M059J (cell line): Measurements from ENCODE around the gene TSKU. TPM values are rescaled to one million over a fixed set of nuclear protein-coding genes. Genes with fewer than 3 reads are reported as not detected.
A peak's percentile ranks its signal among the peaks of the same experiment; 100 is the strongest.

Source experiments
- DNase-seq: peaks from one replicate; pipeline ENCODE4 v3.0.0-alpha.2; 2012; ENCODE audit warnings: low read depth
- total RNA-seq: library from RNA; depleted of rRNA; stranded (reverse); fragments of >200 nt; shearing (Covaris generic); gene quantifications from 2 replicates; pipeline ENCODE4 v1.2.3, GENCODE V29; 2014; rRNA removed

TSKU gene, protein sequence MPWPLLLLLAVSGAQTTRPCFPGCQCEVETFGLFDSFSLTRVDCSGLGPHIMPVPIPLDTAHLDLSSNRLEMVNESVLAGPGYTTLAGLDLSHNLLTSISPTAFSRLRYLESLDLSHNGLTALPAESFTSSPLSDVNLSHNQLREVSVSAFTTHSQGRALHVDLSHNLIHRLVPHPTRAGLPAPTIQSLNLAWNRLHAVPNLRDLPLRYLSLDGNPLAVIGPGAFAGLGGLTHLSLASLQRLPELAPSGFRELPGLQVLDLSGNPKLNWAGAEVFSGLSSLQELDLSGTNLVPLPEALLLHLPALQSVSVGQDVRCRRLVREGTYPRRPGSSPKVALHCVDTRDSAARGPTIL
- 22.2 and 27.0 TPM in 2 replicates for total RNA-seq

DNA sequence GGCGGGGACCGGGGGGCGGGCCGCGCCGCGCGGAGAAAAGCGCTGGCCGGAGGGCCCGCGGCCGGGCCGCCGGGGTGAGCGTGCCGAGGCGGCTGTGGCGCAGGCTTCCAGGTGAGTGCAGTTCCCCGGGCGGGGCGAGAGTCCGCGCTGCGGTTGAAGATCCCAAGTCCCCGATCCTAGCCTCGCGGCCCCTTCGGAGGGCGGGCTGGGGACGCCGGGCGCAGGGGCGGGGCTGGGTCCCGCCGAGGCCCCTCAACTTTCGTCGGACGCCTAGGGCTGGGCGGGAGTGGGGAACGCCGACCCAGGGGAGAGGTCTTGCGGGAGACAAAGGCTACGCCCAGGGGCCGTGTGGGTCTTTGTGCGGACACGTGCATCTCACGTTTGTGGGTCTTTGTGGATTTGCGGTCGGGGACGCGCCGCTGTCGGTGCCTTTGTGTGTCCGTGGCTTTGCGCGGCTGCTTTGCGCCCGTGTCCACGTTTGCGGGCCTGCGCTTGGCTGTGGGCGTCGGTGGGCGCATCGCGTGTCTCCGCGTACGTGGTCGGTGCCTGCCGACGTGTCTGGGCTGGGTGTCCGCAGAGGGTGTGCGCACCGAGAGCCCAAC is at the start of gene TSKU:
TSS of gene TSKU (plus strand) at position 63 of the 602 bp plus-strand sequence. CDS start 12,261 bp downstream, outside the sequence.
- no peak for DNase-seq

GRCh38 chr11:76733906-76734305 is 49.2 kb upstream of the TSKU start:
- DNase-seq, result peak; percentile 80

DNA sequence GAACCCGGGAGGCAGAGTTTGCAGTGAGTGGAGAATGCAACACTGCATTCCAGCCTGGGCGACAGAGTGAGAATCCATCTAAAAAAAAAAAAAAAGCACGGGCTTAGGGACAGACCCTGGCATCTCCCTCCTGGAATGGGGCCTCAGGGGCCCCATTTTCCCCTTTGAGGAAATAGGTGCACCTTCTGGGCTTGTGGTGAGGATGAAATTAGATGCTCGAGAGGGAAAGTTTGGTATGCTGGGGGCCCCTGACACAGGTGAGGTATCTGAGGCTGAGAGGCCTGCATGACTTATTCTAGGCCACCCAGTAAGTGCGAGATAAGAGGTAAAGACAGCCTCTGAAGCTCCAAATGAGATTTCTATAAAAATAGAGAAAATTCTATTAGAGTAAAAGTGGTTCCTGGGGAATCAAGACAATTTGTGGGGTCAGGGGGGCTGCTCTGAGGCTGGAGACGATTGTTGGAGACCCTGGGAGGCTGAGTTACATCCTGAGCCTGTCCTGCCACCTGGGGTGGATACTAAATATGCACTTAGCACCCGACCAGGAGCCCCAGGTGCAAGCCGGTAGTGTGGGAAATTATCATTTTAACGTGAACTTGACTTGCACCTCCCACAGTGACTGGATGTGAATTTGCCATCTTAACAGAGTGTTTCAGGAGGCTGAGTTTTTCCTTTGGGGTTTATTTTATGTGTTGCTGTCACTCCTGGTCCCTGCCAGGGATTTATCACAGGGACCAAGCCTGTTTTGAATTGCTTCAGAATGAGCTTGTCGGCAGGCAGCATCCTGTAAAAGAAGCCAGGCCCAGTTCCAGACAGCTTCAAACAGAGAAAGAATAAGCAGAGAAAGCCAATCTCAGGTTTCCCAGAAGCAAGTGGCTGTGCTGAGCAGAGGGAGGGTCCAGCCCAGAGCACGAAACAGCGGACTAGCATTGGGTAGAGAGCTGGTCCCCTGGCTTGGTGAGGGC is 48.4 kb upstream of the TSKU start:
- DNase-seq, result no peak

GRCh38 chr11:76735841-76736240 is 47.3 kb upstream of the TSKU start:
- DNase-seq, result no peak

DNA sequence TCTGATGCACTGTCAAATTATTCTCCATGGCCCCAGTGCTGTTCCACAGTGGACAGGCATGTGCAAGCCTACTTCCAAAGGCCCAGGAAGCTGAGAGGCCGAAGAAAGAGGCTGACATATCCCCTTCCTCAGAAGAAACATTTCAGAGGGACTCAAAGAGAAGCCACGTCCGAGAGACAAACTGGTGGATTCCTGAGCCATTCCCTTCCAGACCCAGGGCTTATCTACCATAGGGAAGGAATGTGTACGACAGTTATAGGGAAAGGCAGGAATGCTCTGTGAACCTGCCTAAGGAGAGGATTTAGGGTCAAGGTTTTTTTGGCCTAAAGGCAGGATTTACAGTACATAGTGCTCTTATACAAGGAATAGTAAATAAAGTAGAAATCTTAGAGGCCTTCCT is 46.9 kb upstream of the TSKU start:
- no peak for DNase-seq

DNA sequence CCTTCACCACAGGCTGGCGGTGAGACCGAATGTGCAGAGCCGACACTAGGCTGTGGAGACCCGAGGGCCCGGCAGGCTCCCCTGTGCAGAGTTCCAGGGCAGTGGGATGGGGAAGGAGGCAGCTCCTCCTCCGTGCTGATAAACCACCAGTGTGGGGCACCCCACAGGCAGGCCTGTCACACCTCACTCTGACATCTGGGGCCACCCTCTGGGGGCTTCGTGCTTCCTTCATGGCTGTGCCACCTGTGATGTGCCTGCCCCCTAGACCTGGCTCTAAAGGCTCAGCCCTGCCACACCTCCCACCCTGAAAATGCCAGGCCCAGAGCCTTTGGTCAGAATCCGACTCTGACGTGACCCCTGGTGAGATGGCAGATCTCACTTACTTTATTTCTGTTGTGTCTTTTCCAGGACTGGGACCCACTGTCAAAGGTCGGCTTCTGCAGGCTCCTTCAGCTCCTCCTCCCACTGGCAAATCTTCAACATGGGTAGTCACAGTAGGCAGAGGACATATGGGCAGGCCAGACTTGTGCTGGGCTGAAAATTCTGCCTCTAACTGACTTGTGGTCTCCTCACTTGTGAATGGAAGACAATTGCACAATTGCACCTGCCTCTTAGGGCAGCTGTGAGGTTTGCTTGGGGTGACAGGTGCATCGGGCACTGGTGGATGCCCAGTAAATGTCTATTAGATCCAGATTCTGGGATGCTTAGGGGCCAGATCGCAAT is 46.2 kb upstream of the TSKU start:
- DNase-seq, result no peak

DNA sequence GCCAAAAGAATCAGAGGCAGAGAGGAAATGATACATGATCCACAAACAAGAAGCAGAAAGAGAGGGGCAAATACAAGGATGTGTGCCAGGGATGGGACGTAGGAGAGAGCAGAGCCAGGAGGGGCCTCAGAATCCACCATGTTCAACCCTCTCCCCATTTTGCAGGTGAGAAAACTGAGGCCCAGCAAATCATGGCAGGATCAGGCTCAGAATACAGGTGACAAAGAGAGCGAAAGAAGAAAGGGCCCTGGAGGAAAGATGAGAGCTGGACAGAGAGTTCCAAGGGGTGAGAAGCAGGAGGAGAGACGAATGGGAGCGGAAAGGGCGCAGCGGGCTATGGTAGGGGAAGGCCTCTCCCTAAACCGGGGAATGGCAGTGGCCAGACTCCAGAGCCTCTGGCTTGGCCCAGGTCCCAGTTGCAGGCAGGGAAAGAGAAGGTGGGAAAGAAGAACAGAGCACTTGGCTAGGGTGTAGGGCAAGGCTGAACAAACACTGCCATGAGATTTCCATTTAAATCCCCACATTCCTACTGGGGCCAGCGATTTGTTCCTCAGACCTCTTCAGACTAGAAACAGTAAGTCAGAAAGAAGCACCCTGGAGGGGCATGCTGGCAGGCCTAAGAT is 44.4 kb upstream of the TSKU start:
- no peak for DNase-seq

DNA sequence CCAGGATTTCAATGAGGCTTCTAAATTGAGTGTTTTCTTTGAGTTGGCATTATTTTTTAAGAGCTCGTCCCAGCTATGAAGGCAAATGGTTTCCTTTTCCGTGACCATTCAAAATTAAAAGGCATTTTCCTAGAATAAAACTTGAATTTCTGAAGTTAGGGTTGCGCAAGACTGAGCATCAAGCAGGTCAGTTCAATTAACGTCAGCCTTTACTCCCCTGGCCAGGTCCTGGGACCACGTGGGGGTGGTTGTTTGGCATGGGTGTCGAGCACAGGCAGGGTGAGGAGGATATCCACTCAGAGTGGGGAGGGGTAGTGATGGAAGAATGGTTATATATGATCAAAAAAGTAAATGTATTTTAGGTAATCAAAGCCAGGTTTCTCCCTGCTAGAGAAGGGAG is 43.4 kb upstream of the TSKU start:
- no peak for DNase-seq

DNA sequence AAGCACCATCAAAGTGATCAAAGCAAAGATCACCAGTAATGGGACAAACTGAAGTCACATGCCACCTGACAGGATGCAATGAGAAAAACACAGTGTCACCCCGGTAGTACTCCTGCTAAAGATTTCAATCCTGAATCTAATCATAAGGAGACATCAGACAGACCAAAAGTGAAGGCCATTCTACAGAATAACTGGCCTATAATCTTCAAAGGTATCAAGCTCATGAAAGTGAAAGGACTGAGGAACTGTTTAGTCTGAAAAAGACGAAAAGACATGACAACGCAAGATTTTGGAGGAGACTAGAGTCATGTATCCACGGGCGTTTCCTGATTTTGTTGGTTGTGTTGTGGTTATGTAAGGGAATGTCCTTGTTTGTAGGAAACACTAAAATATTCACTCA is 42.4 kb upstream of the TSKU start:
- DNase-seq, result no peak

GRCh38 chr11:76742902-76743301 is 40.3 kb upstream of the TSKU start:
- no peak for DNase-seq

DNA sequence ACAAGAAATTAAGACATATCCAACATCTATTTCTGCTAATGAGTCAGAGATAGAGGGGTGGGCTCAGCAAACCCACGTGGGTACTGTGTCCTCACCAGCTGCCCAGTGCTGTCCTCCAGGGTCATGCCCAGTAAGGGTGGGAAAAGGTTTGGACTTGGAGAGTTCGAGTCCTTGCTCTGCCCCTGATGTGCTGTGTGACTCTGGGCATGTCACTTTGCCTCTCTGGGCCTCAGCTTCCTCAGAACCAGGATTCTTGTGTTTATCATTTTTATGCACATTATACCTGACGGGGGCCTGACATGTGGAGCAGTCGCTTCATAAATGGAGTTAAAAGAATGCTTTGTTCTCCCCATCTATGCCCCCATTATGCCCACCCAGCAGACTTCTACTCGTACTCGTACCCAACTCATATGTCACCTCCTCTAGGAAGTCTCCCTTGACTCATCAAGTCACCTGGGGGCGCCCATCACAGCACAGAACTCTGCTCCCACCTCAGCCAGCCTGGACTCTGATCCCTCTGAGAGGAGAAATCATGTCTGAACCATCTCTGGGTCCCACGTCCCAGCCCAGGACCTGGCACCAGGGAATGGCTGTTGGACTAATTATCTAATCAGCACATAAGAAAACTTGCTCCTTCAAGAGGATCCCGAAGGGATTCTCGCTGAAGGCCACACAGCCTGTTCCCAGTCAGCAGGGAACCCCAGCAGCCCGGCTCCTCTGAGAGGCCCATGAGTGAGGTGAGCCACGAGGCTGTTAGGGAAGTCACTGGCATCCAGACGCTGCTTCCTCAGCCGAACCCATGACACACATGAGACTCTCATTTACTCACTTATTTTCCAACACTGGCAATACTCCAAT is 38.7 kb upstream of the TSKU start:
- no peak for DNase-seq

GRCh38 chr11:76745044-76745376 is 38.1 kb upstream of the TSKU start:
- no peak for DNase-seq

- DNase-seq, result no peak
These were observed 37.5 kb upstream of the TSKU start for GRCh38 chr11:76745561-76746207.

GRCh38 chr11:76747153-76747914 is 35.8 kb upstream of the TSKU start:
- DNase-seq, result no peak

GRCh38 chr11:76747915-76748860 is 35.0 kb upstream of the TSKU start:
- no peak for DNase-seq

- no peak for DNase-seq
These were observed 34.2 kb upstream of the TSKU start for GRCh38 chr11:76748948-76749347.

DNA sequence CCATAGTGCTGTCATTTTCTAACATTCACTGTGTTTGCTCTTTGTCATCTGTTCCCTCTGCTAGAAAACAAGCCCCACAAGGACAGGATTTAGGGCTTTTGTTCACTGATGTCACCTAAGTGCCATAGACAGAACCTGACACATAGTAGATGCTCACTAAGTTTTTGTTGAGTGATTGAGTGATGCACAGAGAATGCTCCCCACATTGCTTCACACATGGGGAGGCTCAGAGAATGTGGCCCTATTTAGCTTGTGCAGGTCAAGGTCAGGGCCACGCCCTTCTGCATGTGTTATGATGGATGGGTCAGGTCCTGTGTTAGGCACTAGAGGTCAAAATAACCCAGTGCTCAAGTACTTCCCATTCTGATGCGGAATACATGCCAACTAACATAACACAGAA is 33.1 kb upstream of the TSKU start:
- no peak for DNase-seq

DNA sequence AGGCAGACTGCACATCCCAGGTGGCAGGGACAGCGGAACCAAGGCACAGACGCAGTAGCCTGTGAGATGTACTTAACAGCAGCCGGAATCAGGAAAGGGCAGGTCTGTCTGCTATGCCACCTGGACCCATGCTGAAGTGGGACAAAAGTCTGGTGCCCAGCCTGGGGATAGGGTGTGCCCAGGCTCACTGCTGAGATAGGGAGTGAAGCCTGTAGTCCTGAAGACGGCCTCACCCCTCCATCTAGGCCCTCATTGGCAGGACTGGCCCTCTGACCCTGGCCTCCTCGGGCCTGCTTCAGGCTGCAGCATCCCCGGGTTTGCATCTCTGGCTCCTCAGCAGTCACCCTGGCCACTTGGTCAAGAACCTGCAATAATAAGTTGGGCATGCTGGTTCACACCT is 32.4 kb upstream of the TSKU start:
- DNase-seq, result no peak
